Gastrocnemius medialis (tissue), 4 donors: ENCODE results near the gene PIGM. TPM values are rescaled to one million over a fixed set of nuclear protein-coding genes. Genes with fewer than 3 reads are reported as not detected.

Experiments used
- ATAC-seq, 2 donors: fragments of 150-250 bp; one replicate each; pipeline ENCODE4 v1.9.1; 2016
- DNase-seq, 2 donors: peaks; one replicate each; pipeline ENCODE4 v3.0.0-alpha.2; 2019
- H3K27ac ChIP-seq, 4 donors: fragments of 200-600 bp; sonication (generic); 1 replicate in 1 of 4; 2 replicates in 3 of 4; pipeline ENCODE4 v1.5.1; 2016 to 2018; ENCODE audit warnings: mild to moderate bottlenecking in 2 of 4, moderate library complexity in 1 of 4
- H3K27me3 ChIP-seq, 3 donors: fragments of 200-600 bp; sonication (generic) in 2 of 3; 1 replicate in 1 of 3; 2 replicates in 2 of 3; pipeline versions ENCODE4 v1.5.1 to v1.6.0; 2016 to 2019; ENCODE audit warnings: mild to moderate bottlenecking in 1 of 3, moderate library complexity in 1 of 3
- H3K36me3 ChIP-seq, 2 donors: fragments of 200-600 bp; sonication (generic) in 1 of 2; one replicate each; pipeline ENCODE4 v1.5.1; 2017 to 2018
- H3K4me1 ChIP-seq, 2 donors: fragments of 200-600 bp; sonication (generic) in 1 of 2; one replicate each; pipeline ENCODE4 v1.5.1; 2016 to 2017; ENCODE audit warnings: mild to moderate bottlenecking in 2 of 2
- H3K4me3 ChIP-seq, 4 donors: fragments of 200-600 bp; sonication (generic) in 3 of 4; 1 replicate in 1 of 4; 2 replicates in 3 of 4; pipeline ENCODE4 v1.5.1; 2016 to 2019; ENCODE audit warnings: mild to moderate bottlenecking in 2 of 4
- H3K9me3 ChIP-seq, 3 donors: fragments of 200-600 bp; sonication (generic) in 2 of 3; 1 replicate in 1 of 3; 2 replicates in 2 of 3; pipeline ENCODE4 v1.5.1; 2016 to 2019
- CTCF ChIP-seq, 5 experiments: fragments of 450-650 bp in 3 of 5; fragments of 200-600 bp in 2 of 5; sonication (generic) in 2 of 5; IDR thresholded peaks in 4 of 5; conservative IDR thresholded peaks in 1 of 5; 1 replicate in 4 of 5; 2 replicates in 1 of 5; pipeline ENCODE4 v1.5.1; 2016 to 2019; ENCODE audit warnings: antibody characterized with exemption in 5 of 5, mild to moderate bottlenecking in 3 of 5, moderate library complexity in 3 of 5
- POLR2A ChIP-seq, 2 donors: fragments of 450-650 bp; IDR thresholded peaks; one replicate each; pipeline ENCODE4 v1.6.1; 2017; ENCODE audit warnings: antibody characterized with exemption in 2 of 2, mild to moderate bottlenecking in 2 of 2, moderate library complexity in 2 of 2
- in situ Hi-C, 4 donors: fragments of 200-750 bp; cut with MboI; loops; one replicate each; pipeline versions ENCODE4 v1.15.0 to v1.8.0; 2017; ENCODE audit warnings: low sequenced_read_pairs in 4 of 4
- intact Hi-C: fragments of 100-400 bp; cut with DNase I; formaldehyde crosslinking; loops from one replicate; pipeline ENCODE4 v1.15.1; 2023; ENCODE audit warnings: low total_unique reads
- total RNA-seq, 4 donors: library from RNA; depleted of rRNA; stranded (reverse); fragments of >200 nt; gene quantifications; one replicate each; pipeline versions ENCODE4 v1.1.0 to v1.2.3, GENCODE V29; 2016

The PIGM gene
- total RNA-seq, 4 donors from 2014 or later, result 0.55 to 0.75 (median 0.72) TPM

GRCh38 chr1:160007577-160008200 lies 24.1 kb downstream of the PIGM start:
- in situ Hi-C loops, result loop anchor here (5.0 to 25.0 kb wide), 4 partner anchors 63 to 220 kb away; partner anchors contain the start of genes DUSP23 (in 1 of the 4) and IGSF9 (in 1 of the 4)
- no peaks in the 10 kb centered on the region for H3K9me3 ChIP-seq
- no peaks in the 10 kb centered on the region for H3K4me1 ChIP-seq
- TF ChIP-seq CTCF (IDR thresholded peaks at IDR 0.05 in 4 of 5, conservative IDR thresholded peaks at IDR 0.05 in 1 of 5), result peak; percentile 50 to 77 (median 63)
- TF ChIP-seq POLR2A (IDR thresholded peaks at IDR 0.05), result no peak
- no peaks in the 10 kb centered on the region for H3K27me3 ChIP-seq
- H3K27ac ChIP-seq, result no peak overlapping the region
- DNase-seq (no peak), ATAC-seq (no peak)
- no peak overlapping the region for H3K4me3 ChIP-seq
- no peaks in the 10 kb centered on the region for H3K36me3 ChIP-seq
- intact Hi-C loops, result loop anchor here (1.0 to 5.0 kb wide), 2 partner anchors 71 to 210 kb away; no protein-coding TSS in a partner anchor

GRCh38 chr1:160006312-160006940 lies 25.4 kb downstream of the PIGM start:
- no peaks in the 10 kb centered on the region for H3K9me3 ChIP-seq
- H3K27ac ChIP-seq, result no peak overlapping the region
- no peak for ATAC-seq
- intact Hi-C loops (loop anchor here (5.0 kb wide), 1 partner anchor 209 kb away; no protein-coding TSS in a partner anchor), in situ Hi-C loops (loop anchor here (5.0 to 25.0 kb wide), 4 partner anchors 62 to 219 kb away; partner anchors contain the start of genes DUSP23 (in 1 of the 4) and IGSF9 (in 1 of the 4))
- no peak overlapping the region for H3K4me3 ChIP-seq
- H3K4me1 ChIP-seq, result no peaks in the 10 kb centered on the region
- no peaks in the 10 kb centered on the region for H3K27me3 ChIP-seq
- peak; percentile 11 to 66 (median 30) for TF ChIP-seq CTCF (IDR thresholded peaks at IDR 0.05 in 4 of 5, conservative IDR thresholded peaks at IDR 0.05 in 1 of 5)
- TF ChIP-seq POLR2A (IDR thresholded peaks at IDR 0.05), result no peak
- peak in 1 of 2 donors; percentile 23 for DNase-seq
- no peaks in the 10 kb centered on the region for H3K36me3 ChIP-seq

GRCh38 chr1:160005070-160005469 lies 26.7 kb downstream of the PIGM start:
- Histone ChIP-seq H3K36me3 (no peaks in the 10 kb centered on the region), H3K4me1 (no peaks in the 10 kb centered on the region), H3K4me3 (no peak overlapping the region), H3K27me3 (peaks cover 0 to 2% (median 0%) of the 10 kb centered on the region in 3 donors), H3K9me3 (no peaks in the 10 kb centered on the region), H3K27ac (no peak overlapping the region)
- in situ Hi-C loops (loop anchor here (5.0 to 25.0 kb wide), 4 partner anchors 60 to 218 kb away; partner anchors contain the start of genes DUSP23 (in 1 of the 4) and IGSF9 (in 1 of the 4)), intact Hi-C loops (loop anchor here (5.0 kb wide), 1 partner anchor 208 kb away; no protein-coding TSS in a partner anchor)
- ATAC-seq, result no peak
- TF ChIP-seq POLR2A (IDR thresholded peaks at IDR 0.05) (no peak), CTCF (IDR thresholded peaks at IDR 0.05 in 4 of 5, conservative IDR thresholded peaks at IDR 0.05 in 1 of 5) (no peak)
- DNase-seq, result no peak

GRCh38 chr1:160004425-160004824 lies 27.4 kb downstream of the PIGM start:
- H3K27ac ChIP-seq, result no peak overlapping the region
- in situ Hi-C loops (loop anchor here in 2 of 4 donors (10.0 to 25.0 kb wide), 3 partner anchors 60 to 217 kb away; partner anchors contain the start of genes DUSP23 (in 1 of the 2) and IGSF9 (in 1 of the 2)), intact Hi-C loops (no loop called here)
- no peaks in the 10 kb centered on the region for H3K9me3 ChIP-seq
- H3K27me3 ChIP-seq, result peaks cover 0 to 2% (median under 1%) of the 10 kb centered on the region in 3 donors
- no peak for TF ChIP-seq CTCF (IDR thresholded peaks at IDR 0.05 in 4 of 5, conservative IDR thresholded peaks at IDR 0.05 in 1 of 5)
- no peak for TF ChIP-seq POLR2A (IDR thresholded peaks at IDR 0.05)
- no peaks in the 10 kb centered on the region for H3K36me3 ChIP-seq
- H3K4me3 ChIP-seq, result no peak overlapping the region
- DNase-seq (no peak), ATAC-seq (no peak)
- no peaks in the 10 kb centered on the region for H3K4me1 ChIP-seq
